ENCODE results near the gene SV2B. TPM values are rescaled to one million over a fixed set of nuclear protein-coding genes. Genes with fewer than 3 reads are reported as not detected.

The SV2B gene
- total RNA-seq, 2 donors from 2014 or later = 0.17 to 1.1 TPM

- intact Hi-C loops (cut with DNase I) = no loop called here
Measured at GRCh38 chr15:91158415-91159394, 58.6 kb downstream of the SV2B start.

GRCh38 chr15:91165850-91166249 is 65.8 kb downstream of the SV2B start:
- H3K36me3 ChIP-seq = no peaks in the 10 kb centered on the region
- intact Hi-C loops (cut with DNase I) = no loop called here
- DNase-seq = no peak
- no peak overlapping the region for H3K27ac ChIP-seq
- no peaks in the 10 kb centered on the region for H3K9me3 ChIP-seq
- H3K27me3 ChIP-seq = no peaks in the 10 kb centered on the region
- no peaks in the 10 kb centered on the region for H3K4me1 ChIP-seq
- no peak overlapping the region for H3K9ac ChIP-seq (ENCODE audit: low read depth in 2 of 2, low read length in 2 of 2)
- H3K4me3 ChIP-seq = no peak overlapping the region
- TF ChIP-seq CTCF (IDR thresholded peaks at IDR 0.05) = no peak

More at GRCh38 chr15:91158415-91159394, 58.6 kb downstream of the SV2B start:
- Histone ChIP-seq H3K9me3 (no peaks in the 10 kb centered on the region), H3K9ac (ENCODE audit: low read depth in 2 of 2, low read length in 2 of 2) (no peak overlapping the region), H3K4me1 (no peaks in the 10 kb centered on the region), H3K4me3 (no peak overlapping the region), H3K27me3 (no peaks in the 10 kb centered on the region), H3K36me3 (no peaks in the 10 kb centered on the region), H3K27ac (no peak overlapping the region)
- DNase-seq = no peak
- no peak for TF ChIP-seq CTCF (IDR thresholded peaks at IDR 0.05)

GRCh38 chr15:91168457-91168856 is 68.4 kb downstream of the SV2B start:
- Histone ChIP-seq H3K9ac (ENCODE audit: low read depth in 2 of 2, low read length in 2 of 2) (no peak overlapping the region), H3K9me3 (no peaks in the 10 kb centered on the region), H3K27ac (no peak overlapping the region), H3K4me1 (no peaks in the 10 kb centered on the region), H3K4me3 (no peak overlapping the region), H3K36me3 (no peaks in the 10 kb centered on the region), H3K27me3 (no peaks in the 10 kb centered on the region)
- intact Hi-C loops (cut with DNase I) = no loop called here
- TF ChIP-seq CTCF (IDR thresholded peaks at IDR 0.05) = no peak
- DNase-seq = no peak

GRCh38 chr15:91171334-91171733 is 71.3 kb downstream of the SV2B start:
- H3K4me1 ChIP-seq = no peaks in the 10 kb centered on the region
- H3K9me3 ChIP-seq = no peaks in the 10 kb centered on the region
- DNase-seq = no peak
- no peak overlapping the region for H3K27ac ChIP-seq
- H3K4me3 ChIP-seq = no peak overlapping the region
- TF ChIP-seq CTCF (IDR thresholded peaks at IDR 0.05) = no peak
- intact Hi-C loops (cut with DNase I) = no loop called here
- no peak overlapping the region for H3K9ac ChIP-seq (ENCODE audit: low read depth in 2 of 2, low read length in 2 of 2)
- H3K36me3 ChIP-seq = no peaks in the 10 kb centered on the region
- no peaks in the 10 kb centered on the region for H3K27me3 ChIP-seq

GRCh38 chr15:91182101-91182500 is 82.0 kb downstream of the SV2B start:
- Histone ChIP-seq H3K9ac (ENCODE audit: low read depth in 2 of 2, low read length in 2 of 2) (no peak overlapping the region), H3K27me3 (no peaks in the 10 kb centered on the region), H3K4me3 (no peak overlapping the region), H3K9me3 (no peaks in the 10 kb centered on the region), H3K36me3 (no peaks in the 10 kb centered on the region), H3K27ac (no peak overlapping the region), H3K4me1 (no peaks in the 10 kb centered on the region)
- DNase-seq = no peak
- intact Hi-C loops (cut with DNase I) = no loop called here
- TF ChIP-seq CTCF (IDR thresholded peaks at IDR 0.05) = no peak
